HPDE6-E6E7 (cell line): ENCODE results near the gene MCF2L.

Source experiments
- DNase-seq: peaks from one replicate; pipeline ENCODE4 v3.0.0; 2011; ENCODE audit warnings: missing footprints; ENCODE audit errors: extremely low spot score

Gene MCF2L

DNA sequence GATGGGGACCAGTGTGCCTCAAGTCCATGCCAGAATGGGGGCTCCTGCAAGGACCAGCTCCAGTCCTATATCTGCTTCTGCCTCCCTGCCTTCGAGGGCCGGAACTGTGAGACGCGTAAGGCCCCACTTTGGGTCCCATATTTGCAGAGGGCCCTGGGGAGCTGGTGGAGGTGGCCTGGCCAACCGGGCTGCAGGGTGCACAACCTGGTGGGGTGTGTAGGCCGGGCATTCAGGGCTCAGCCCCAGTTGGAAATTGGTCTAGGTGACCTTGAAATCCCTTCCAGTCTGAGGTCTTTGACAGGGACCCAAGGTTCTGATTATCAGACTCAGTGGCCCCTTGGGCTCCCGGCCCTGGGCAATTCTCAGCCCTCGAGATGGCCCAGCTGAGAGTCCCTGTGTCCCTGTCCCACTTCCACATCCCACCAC is 144.8 kb downstream of the MCF2L start:
- no peak for DNase-seq

DNA sequence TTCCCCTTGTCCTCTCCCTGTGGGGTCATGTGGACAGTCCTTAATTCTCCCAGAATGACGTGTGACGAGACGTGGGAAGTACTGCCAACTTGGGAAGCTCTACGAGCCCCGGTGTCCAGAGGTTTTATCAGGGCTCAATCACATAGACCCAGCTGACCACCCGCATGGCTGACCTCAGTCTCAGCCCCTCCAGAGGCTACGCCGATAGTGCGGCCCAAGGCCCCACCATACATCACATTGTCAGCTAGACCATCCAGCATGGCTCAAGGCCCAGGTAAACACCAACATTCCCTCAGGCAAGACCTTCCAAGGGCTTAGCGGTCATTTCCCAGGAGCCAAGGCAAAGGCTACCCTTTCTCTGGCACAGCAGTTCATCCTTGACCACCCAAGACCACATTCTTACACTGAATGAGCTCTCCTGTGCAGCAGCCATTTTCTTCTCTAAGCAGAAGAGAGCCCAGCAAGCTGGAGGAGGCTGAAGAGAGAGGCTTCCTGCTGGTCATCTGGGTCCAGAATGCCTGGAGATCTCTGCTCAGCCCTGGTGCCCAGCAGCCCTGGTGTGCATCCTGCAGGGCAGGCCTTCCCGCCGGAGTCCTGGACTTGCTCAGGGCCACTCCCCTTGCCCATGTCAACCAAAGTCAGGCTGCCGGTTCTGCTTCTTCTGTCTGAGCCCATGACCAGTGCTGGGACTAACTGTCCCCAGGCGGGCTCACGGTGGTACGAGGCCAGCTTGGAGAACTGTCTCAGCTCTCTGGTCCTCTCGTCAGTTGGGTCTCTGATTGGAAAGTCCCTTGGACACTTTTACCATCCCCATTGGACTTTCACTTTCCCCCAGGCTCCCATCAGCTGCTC is 145.7 kb downstream of the MCF2L start:
- no peak for DNase-seq

DNA sequence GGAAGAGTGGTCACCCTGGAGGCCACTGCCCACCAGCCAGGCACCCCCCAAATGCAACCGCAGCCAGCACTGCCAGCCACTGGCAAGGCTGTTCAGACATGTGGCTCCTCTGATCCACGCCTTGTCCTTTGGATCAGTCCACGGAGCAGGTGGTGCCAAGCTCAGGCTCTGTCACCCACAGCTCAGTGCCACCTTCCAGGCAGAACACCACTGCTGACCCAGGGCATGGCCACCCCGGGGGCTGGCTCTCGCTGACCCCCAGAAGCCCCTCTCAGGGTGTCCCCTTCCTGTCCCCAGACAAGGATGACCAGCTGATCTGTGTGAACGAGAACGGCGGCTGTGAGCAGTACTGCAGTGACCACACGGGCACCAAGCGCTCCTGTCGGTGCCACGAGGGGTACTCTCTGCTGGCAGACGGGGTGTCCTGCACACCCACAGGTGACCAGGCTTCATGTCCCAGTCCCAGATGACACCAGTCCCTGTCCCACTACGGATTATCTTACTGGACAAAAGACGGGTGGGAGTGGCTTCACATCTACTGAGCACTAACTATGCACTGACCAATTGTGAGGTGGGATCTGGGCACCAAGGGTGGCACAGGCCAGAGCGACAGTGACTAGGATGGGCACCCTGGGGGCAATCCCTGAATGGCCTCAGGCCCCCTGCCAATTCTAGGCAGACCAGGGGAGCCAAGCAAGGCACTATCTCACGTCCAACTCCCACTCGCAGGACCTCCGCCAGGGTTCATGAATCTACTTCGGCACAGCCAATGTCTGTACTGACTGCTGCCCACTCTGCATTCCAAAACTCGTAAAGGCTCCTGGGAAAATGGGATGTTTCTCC is 146.6 kb downstream of the MCF2L start:
- DNase-seq: no peak

DNA sequence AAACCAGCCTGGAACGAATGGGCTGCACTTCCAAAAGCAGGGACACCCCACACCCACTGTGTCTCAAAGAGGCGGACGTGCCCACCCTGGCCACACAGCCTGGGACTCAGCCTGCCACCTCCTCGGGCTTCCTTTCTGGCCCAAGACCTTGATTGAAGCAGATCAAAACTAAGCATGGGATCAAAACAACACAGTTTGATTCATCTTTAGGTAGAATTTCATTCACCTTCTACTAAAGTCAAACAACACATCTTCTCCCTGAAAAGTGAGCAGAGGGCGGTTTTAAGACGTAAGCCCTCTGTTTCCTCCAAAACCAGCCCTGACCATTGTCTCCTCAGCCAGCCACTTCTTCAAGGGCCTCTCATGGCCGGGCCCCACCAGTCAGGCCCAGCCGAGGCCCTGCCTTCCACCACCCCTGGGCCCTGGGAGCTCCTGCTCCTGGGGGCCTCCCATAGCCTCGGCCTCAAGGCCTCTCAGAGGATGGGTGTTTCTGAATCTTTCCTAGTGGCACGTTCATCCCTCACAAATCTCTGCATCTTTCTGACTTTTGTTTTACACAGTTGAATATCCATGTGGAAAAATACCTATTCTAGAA is 147.3 kb downstream of the MCF2L start:
- DNase-seq: no peak

DNA sequence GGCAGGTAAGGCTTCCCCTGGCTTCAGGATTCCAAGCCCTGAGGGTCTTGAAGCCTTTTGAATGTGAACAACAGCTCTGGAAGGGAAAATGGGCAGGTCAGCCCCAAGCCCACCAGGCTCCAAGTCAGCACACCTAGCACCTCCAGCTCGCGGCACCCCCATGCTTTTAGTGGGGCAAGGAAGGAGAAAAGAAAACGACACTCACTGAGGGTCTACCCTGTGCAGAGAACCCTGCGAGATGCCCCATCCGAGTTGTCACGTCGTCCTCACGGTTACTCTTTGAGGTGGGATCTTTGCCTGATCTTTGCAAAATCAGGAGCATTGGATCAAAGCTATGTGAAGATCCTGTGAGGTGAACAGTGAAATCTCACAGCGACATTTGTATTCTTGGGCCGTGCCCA is 147.9 kb downstream of the MCF2L start:
- no peak for DNase-seq

DNA sequence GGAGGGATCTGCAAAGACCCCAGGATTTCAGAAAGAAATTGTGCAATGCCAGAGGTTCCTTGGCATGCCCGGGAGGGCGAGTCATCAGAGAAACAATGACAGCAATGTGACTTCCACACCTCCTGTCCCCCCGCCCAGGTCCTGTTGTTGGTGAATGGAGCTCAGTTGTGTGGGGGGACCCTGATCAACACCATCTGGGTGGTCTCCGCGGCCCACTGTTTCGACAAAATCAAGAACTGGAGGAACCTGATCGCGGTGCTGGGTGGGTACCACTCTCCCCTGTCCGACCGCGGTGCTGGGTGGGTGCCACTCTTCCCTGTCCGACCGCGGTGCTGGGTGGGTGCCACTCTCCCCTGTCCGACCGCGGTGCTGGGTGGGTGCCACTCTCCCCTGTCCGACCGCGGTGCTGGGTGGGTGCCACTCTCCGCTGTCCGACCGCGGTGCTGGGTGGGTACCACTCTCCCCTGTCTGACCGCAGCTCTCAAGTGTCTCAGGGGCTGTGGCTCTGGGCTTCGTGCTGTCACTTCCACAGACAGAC is 148.4 kb downstream of the MCF2L start:
- DNase-seq: no peak

DNA sequence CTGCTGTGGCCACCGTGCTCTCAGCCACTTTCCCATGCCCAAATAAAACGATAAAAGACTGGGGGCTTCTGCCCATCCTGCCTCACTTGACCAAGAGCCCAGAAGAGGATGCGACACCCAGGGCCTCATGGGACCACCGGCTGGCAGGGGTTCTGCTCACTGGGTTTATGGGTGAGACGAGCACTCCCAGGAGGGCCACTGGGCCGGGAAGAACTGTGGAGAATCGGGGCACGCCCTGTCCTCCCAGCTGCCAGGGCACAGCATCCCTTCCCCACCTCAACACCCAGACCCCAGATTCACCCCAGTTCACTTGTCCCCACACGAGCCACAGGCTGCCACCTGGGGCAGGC is 148.9 kb downstream of the MCF2L start:
- DNase-seq: no peak

DNA sequence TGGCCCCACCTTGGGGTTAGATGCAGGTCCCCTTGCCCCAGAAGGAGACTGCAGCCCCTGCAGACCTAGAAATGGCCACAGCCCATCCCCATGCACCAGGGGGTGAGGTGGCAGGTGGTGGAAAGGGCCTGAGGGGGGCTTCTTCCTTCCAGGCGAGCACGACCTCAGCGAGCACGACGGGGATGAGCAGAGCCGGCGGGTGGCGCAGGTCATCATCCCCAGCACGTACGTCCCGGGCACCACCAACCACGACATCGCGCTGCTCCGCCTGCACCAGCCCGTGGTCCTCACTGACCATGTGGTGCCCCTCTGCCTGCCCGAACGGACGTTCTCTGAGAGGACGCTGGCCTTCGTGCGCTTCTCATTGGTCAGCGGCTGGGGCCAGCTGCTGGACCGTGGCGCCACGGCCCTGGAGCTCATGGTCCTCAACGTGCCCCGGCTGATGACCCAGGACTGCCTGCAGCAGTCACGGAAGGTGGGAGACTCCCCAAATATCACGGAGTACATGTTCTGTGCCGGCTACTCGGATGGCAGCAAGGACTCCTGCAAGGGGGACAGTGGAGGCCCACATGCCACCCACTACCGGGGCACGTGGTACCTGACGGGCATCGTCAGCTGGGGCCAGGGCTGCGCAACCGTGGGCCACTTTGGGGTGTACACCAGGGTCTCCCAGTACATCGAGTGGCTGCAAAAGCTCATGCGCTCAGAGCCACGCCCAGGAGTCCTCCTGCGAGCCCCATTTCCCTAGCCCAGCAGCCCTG is 149.4 kb downstream of the MCF2L start:
- DNase-seq: no peak

DNA sequence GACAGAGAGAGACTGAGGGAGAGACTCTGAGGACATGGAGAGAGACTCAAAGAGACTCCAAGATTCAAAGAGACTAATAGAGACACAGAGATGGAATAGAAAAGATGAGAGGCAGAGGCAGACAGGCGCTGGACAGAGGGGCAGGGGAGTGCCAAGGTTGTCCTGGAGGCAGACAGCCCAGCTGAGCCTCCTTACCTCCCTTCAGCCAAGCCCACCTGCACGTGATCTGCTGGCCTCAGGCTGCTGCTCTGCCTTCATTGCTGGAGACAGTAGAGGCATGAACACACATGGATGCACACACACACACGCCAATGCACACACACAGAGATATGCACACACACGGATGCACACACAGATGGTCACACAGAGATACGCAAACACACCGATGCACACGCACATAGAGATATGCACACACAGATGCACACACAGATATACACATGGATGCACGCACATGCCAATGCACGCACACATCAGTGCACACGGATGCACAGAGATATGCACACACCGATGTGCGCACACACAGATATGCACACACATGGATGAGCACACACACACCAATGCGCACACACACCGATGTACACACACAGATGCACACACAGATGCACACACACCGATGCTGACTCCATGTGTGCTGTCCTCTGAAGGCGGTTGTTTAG is 150.3 kb downstream of the MCF2L start:
- DNase-seq: no peak

DNA sequence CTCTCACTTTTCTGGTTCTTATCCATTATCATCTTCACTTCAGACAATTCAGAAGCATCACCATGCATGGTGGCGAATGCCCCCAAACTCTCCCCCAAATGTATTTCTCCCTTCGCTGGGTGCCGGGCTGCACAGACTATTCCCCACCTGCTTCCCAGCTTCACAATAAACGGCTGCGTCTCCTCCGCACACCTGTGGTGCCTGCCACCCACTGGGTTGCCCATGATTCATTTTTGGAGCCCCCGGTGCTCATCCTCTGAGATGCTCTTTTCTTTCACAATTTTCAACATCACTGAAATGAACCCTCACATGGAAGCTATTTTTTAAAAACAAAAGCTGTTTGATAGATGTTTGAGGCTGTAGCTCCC is 150.8 kb downstream of the MCF2L start:
- no peak for DNase-seq

DNA sequence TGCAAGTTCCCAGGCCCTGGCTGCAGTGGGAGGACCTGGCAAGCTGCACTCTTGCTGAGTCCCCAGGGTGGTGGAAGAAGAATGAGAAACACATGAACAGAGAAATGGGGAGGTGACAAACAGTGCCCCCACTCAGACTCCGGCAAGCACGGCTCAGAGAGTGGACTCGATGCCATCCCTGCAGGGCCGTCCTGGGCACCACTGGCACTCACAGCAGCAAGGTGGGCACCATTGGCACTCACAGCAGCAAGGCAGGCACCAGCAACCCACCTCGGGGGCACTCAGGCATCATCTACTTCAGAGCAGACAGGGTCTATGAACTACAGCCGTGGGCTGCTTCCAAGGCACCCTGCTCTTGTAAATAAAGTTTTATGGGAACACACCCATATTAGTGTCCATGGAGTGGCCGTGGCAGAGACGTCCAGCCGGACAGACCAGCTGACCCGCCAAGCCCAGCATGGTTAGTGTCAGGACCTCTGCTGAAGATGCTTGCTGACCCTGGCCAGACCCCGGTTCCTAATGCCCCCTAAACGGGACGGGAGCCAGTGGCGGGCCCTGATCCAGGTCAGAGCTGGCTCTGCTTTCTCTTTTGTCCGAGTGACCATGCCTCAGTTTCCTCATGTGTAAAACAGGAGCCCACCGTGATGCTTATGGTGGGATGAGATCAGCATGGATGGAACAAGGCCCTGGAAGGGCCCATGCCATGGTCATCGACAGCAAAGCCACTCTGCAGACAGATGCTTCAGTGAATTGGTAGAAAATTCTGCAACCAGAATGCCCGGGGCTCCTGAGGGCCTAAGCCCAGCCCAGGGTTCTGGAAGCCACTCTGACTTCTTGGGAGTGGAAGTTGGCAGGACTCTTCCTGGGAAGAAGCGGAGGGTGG is 151.5 kb downstream of the MCF2L start:
- DNase-seq: no peak

DNA sequence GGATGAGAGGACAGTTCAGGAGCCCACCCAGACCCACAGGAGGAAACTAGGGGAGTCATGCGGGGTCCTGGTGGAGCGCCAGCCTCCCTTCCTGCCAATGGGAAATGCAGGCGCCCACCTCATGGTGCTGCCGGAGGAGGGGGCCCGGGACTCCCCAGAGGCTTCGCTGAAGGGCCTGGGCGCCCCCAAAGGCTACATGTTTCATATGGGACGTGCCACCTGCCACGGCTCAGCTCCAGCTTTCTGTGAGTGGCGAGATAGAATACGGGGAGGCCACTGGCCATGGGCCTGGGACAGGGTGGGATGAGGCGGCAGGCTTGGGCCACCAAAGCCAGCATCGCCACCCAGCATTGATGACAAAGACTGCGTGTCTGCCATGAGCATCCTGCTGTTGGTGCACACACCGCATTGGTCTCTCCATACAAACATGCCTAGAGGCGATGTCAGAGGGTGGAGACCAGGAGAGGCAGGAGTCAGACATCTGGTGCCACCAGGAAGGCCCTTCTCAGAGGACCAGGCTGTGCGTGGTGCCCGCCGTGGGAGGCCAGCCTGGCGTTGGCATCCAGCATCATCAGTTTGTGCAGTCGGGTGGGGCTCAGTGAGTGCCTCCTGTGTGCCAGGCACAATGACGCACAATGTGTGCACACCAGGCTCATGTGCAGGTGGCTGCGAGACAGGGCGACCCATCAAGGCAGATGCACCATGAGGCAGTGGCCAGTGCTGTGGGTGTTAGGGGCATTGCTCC is 152.3 kb downstream of the MCF2L start:
- DNase-seq: no peak

DNA sequence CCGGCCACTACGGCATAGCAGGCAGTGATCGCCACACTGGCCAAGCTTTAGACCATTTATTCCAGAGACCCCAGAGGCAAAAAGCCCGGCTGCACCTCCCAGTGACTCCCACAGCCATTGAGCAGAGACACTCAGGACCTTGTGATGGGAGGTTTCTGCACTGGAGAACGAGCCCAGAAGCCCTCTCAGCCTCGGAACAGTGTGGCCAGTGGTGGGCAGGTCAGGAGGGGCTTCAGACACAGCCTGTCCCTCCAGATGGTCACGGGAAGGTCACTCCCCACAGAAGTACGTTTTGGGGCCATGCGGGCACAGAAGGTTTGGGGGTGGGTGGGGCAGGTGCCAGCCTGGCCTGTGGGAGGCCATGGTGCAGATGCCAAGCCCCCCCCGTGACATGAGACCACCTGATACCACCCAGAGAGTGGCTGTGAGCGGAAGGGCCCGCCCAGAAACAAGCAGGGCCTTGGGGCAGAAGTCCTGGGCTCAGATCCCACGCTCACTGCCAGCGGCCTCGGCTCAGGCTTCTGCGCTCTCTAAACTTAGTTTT is 153.0 kb downstream of the MCF2L start:
- DNase-seq: no peak

DNA sequence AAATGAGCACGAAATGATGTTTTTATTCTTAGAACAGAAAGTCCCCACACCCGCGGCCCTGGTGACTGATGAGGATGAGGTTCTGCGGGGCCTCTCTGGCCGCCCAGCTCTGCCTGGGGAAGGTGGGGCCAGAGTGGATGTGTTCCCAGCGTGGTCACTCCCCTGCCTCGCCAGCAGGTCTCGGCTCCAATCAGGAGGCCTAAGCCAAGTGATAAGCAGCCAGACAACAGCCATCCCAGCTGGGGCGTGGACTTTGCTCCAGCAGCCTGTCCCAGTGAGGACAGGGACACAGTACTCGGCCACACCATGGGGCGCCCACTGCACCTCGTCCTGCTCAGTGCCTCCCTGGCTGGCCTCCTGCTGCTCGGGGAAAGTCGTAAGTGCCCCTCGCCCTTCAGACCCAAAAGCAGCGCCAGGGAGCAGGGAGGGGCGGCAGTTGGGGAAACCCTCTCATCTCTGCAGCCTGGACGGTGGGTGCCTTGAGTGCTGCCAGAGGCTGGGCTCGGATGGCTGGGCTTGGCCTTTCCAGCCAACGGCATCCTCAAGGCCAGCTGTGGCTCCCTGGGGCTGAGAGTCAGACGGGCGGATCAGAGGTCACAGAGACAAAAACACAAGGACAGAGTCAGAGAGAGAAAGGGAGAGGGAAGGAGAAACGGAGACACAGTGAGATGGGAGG is 153.7 kb downstream of the MCF2L start, which contains the start of gene F10:
Gene F10 (plus strand): TSS at position 250 of the 676 bp plus-strand sequence. CDS start 57 bp downstream, at position 307.
- DNase-seq: no peak

DNA sequence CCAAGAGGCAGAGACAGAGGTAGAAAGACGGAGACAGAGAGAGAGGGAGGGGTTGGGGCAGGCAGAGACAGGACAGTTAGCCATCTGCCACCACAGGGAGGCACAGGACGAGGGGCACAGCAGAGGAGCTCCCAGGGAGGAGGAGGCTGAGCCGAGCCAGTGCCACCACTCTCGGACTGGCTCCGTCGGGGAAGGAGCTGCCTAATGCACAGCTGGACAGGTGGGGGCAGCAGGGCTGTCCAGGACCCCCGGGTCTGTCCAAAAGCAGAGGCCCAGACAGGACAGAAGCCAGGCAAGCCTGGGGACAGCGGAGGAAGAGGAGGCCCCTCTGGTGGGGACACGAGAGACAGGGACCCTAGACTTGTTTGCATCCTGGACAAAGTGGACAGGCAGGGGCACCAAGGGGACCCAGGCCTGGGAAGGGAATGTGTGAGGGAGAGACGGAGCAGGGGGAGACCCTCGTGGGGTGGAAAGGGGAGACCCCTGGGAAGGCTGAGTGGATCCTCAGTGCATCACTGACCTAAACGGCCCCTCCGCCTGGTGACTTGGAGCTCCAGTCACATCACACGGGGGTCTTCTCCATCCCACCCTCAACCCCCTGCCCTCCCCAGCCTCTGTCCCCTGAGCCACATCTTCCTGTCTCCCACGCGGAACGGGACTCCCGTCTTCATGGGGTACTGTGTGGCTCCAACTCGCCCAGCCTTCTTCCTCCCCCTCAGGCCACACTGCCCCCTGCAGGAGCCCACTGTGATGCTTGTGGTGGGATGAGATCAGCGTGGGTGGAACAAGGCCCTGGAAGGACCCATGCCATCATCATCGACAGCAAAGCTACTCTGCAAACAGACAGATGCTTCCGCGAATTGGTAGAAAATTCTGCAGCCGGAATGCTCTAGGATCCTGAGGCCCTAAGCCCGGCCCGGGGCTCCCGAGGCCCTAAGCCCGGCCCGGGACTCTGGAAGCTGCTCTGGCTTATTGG is 154.5 kb downstream of the MCF2L start:
- no peak for DNase-seq

DNA sequence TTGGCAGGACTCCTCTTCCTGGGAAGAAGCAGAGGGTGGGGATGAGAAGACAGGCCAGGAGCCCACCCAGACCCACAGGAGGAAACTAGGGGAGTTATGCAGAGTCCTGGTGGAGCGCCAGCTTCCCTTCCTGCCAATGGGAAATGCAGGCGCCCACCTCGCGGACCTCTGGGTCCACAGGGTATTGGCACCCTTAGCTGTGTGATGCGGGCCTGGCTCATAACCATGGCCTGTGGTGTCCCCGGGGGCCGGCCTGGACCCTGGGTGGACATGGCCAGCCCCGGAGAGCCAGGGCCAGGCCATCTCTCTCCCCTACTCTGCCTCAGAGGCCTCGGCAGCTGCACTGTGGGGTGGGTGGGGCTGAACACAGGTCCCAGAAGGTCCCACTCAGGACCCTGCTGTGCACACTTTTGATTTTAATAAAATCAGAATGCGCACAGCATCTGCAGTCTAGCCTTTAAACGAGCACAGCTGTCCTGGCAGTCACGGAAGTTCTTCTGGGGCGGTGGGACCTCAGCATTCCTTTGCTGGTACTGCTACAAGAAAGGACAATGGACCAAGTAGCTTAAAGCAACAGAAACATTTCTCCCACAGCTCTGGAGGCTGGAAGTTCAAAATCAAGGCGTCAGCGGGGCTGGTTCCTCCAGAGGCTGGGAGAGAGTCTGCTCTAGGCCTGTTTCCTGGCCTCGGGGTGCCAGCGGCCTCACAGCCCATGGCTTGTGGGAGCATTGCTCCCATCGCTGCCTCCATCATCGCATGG is 155.4 kb downstream of the MCF2L start:
- DNase-seq: no peak
